HUDEP-2 (cell line): Measurements from ENCODE around the gene CFDP1.
A peak's percentile ranks its signal among the peaks of the same experiment; 100 is the strongest.

Source experiments
- DNase-seq, 76 experiments: peaks; one replicate each; lab custom pipeline; 2025; ENCODE audit not compliant: unreplicated experiment in 76 of 76; lab: John Stamatoyannopoulos, UW

The CFDP1 gene

GRCh38 chr16:75432828-75433731, at the start of gene CFDP1:
Gene CFDP1, minus strand, starts transcription at chr16:75433503. Its CDS starts 151 bp downstream, at chr16:75433352.
- peak in 74 of 76 experiments; percentile 58 to 97 (median 90) for DNase-seq

- no peak for DNase-seq
These were observed 49.3 kb upstream of the CFDP1 start for GRCh38 chr16:75482434-75483205.

GRCh38 chr16:75481475-75481874, 48.2 kb upstream of the CFDP1 start:
- DNase-seq, result no peak

GRCh38 chr16:75479421-75479990, 46.2 kb upstream of the CFDP1 start:
- no peak for DNase-seq

- no peak for DNase-seq
These were observed 45.4 kb upstream of the CFDP1 start for GRCh38 chr16:75478480-75479345.

- DNase-seq, result no peak
These were observed 44.6 kb upstream of the CFDP1 start for GRCh38 chr16:75477680-75478473.

GRCh38 chr16:75476817-75477216, 43.5 kb upstream of the CFDP1 start:
- no peak for DNase-seq

GRCh38 chr16:75475420-75475847, 42.1 kb upstream of the CFDP1 start:
- no peak for DNase-seq

GRCh38 chr16:75472908-75473877, 39.9 kb upstream of the CFDP1 start:
- DNase-seq, result no peak

GRCh38 chr16:75471723-75472633, 38.7 kb upstream of the CFDP1 start:
- peak in 39 of 76 experiments; percentile 1 to 63 (median 28) for DNase-seq

GRCh38 chr16:75466760-75467159, 33.5 kb upstream of the CFDP1 start:
- DNase-seq, result no peak

GRCh38 chr16:75464122-75464918, 31.0 kb upstream of the CFDP1 start, which contains the start of gene TMEM170A:
Gene TMEM170A, minus strand, starts transcription at chr16:75464689. Its CDS starts 89 bp downstream, at chr16:75464600.
- peak; percentile 37 to 99 (median 98) for DNase-seq

GRCh38 chr16:75463389-75464121, 30.3 kb upstream of the CFDP1 start:
- peak in 5 of 76 experiments; percentile 2 to 39 (median 12) for DNase-seq

GRCh38 chr16:75462806-75463205, 29.5 kb upstream of the CFDP1 start:
- no peak for DNase-seq

GRCh38 chr16:75461575-75461974, 28.3 kb upstream of the CFDP1 start:
- DNase-seq, result no peak

GRCh38 chr16:75460446-75460845, 27.1 kb upstream of the CFDP1 start:
- no peak for DNase-seq
